NB4 (cell line): Measurements from ENCODE around the gene PCDHGA1.
A peak's percentile ranks its signal among the peaks of the same experiment; 100 is the strongest.

Experiments
- DNase-seq: peaks from one replicate; pipeline ENCODE4 v3.0.0; 2010; ENCODE audit warnings: low read depth
- H3K4me3 ChIP-seq: one replicate; pipeline ENCODE4 v1.5.1; 2011; ENCODE audit warnings: mild to moderate bottlenecking, low read depth, low read length, moderate library complexity
- MYC ChIP-seq: IDR thresholded peaks from 2 replicates; pipeline ENCODE4 v1.6.1; 2011; ENCODE audit warnings: low read depth, low read length
- POLR2A ChIP-seq: IDR thresholded peaks from 2 replicates; pipeline ENCODE4 v1.6.1; 2011; ENCODE audit warnings: mild to moderate bottlenecking; ENCODE audit not compliant: insufficient read length; ENCODE audit errors: extremely low read depth
- TF ChIP-seq, protein P1 (sequence below): IDR thresholded peaks from one replicate; pipeline ENCODE4 v1.5.1; 2012; ENCODE audit warnings: low read depth, low read length
- TF ChIP-seq, protein P2 (sequence below): IDR thresholded peaks from 2 replicates; pipeline ENCODE4 v1.6.1; 2011; ENCODE audit warnings: low read depth, low read length

PCDHGA1 gene

GRCh38 chr5:141493500-141494422, 163.4 kb downstream of the PCDHGA1 start:
- DNase-seq, result no peak
- no peak for TF ChIP-seq MYC
- TF ChIP-seq POLR2A, result no peak
- TF ChIP-seq, protein P1, sequence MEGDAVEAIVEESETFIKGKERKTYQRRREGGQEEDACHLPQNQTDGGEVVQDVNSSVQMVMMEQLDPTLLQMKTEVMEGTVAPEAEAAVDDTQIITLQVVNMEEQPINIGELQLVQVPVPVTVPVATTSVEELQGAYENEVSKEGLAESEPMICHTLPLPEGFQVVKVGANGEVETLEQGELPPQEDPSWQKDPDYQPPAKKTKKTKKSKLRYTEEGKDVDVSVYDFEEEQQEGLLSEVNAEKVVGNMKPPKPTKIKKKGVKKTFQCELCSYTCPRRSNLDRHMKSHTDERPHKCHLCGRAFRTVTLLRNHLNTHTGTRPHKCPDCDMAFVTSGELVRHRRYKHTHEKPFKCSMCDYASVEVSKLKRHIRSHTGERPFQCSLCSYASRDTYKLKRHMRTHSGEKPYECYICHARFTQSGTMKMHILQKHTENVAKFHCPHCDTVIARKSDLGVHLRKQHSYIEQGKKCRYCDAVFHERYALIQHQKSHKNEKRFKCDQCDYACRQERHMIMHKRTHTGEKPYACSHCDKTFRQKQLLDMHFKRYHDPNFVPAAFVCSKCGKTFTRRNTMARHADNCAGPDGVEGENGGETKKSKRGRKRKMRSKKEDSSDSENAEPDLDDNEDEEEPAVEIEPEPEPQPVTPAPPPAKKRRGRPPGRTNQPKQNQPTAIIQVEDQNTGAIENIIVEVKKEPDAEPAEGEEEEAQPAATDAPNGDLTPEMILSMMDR, result no peak
- TF ChIP-seq, protein P2, sequence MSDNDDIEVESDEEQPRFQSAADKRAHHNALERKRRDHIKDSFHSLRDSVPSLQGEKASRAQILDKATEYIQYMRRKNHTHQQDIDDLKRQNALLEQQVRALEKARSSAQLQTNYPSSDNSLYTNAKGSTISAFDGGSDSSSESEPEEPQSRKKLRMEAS, result no peak
- no peak overlapping the region for H3K4me3 ChIP-seq

GRCh38 chr5:141494761-141495452, 164.6 kb downstream of the PCDHGA1 start:
- TF ChIP-seq, protein P1, result no peak
- no peak for TF ChIP-seq POLR2A
- TF ChIP-seq MYC, result no peak
- TF ChIP-seq, protein P2, result no peak
- DNase-seq, result no peak
- H3K4me3 ChIP-seq, result no peak overlapping the region

GRCh38 chr5:141495453-141495811, 165.1 kb downstream of the PCDHGA1 start:
- DNase-seq, result no peak
- H3K4me3 ChIP-seq, result no peak overlapping the region
- TF ChIP-seq POLR2A, result no peak
- no peak for TF ChIP-seq MYC
- TF ChIP-seq, protein P1, result no peak
- TF ChIP-seq, protein P2, result no peak

DNA sequence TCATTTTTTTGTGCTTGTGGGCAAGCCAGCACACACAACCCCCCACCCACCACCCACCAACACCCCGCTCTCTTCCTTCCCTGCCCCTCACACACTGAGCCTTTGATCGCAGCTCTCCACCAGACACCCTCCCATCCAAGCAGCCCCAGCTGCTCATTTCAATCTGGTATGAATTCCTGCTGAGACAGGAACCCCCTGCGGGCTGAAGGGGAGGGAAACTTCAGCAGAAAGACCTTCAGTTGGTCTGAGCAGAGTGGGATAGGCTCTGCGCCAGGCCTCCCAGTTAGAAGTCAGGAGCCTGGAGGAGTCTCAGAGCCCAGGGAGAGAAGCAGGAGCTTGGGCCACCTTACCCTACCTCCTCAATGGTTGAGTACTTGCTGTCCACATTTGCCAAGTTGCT, 165.7 kb downstream of the PCDHGA1 start:
- H3K4me3 ChIP-seq, result no peak overlapping the region
- TF ChIP-seq MYC (no peak), POLR2A (no peak)
- TF ChIP-seq, protein P2, result no peak
- TF ChIP-seq, protein P1, result no peak
- DNase-seq, result peak; percentile 15

DNA sequence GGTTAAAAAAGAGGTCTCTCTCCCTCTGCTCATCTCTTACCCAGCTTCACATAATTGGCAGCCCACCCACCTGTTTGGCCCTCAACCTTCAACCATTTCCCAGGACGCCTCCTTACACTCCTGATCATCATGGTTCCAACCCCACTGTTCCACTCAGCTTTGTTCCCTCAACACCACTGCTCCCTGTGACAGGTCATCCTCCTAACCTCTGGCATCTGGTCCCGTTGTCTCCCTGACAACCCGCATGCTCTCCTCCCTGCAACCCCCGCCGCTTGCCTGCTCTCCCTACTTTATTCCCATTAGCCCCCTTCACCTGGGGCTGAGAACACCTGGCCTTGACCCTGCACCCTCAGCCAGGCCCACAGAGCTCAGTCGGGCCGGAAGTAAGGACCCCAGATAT, 171.4 kb downstream of the PCDHGA1 start:
- DNase-seq, result no peak
- H3K4me3 ChIP-seq, result no peak overlapping the region
- no peak for TF ChIP-seq POLR2A
- TF ChIP-seq, protein P1, result no peak
- TF ChIP-seq, protein P2, result no peak
- TF ChIP-seq MYC, result no peak
